Natural killer cell (primary cell): Measurements from ENCODE around the gene AIRE. TPM values are rescaled to one million over a fixed set of nuclear protein-coding genes. Genes with fewer than 3 reads are reported as not detected.

Experiments
- ATAC-seq, 3 donors: fragments of 150-1000 bp in 2 of 3; fragments of 200-7000 bp in 1 of 3; cut with Tn5 transposase; 1 replicate in 1 of 3; 2 replicates in 2 of 3; pipeline ENCODE4 v1.10.0; 2021; ENCODE audit warnings: mild to moderate bottlenecking in 2 of 3, moderate library complexity in 2 of 3
- DNase-seq, 2 donors: peaks; one replicate each; pipeline versions ENCODE4 v3.0.0 to v3.0.0-alpha.2; 2013 to 2021; ENCODE audit warnings: mixed read lengths in 1 of 2
- H3K27ac ChIP-seq: one replicate; pipeline ENCODE4 v1.5.1; 2013; ENCODE audit warnings: mild to moderate bottlenecking, low read length
- H3K27me3 ChIP-seq: one replicate; pipeline ENCODE4 v1.6.1; 2013; ENCODE audit warnings: low read length; ENCODE audit not compliant: control insufficient read depth, insufficient read depth
- H3K36me3 ChIP-seq: one replicate; pipeline ENCODE4 v1.6.1; 2013; ENCODE audit warnings: low read length; ENCODE audit not compliant: control insufficient read depth, insufficient read depth
- H3K4me1 ChIP-seq: one replicate; pipeline ENCODE4 v1.6.1; 2013; ENCODE audit warnings: low read length; ENCODE audit not compliant: control insufficient read depth, insufficient read depth
- H3K4me3 ChIP-seq: one replicate; pipeline ENCODE4 v1.5.1; 2013; ENCODE audit warnings: low read length
- H3K9me3 ChIP-seq: one replicate; pipeline ENCODE4 v1.6.1; 2013; ENCODE audit warnings: low read length; ENCODE audit not compliant: control insufficient read depth, insufficient read depth
- H3K27ac Mint-ChIP-seq, 2 donors: one replicate each; pipeline ENCODE4 v1.8.0; 2022; ENCODE audit warnings: mild to moderate bottlenecking in 2 of 2, mixed read lengths in 2 of 2, moderate library complexity in 1 of 2
- H3K27me3 Mint-ChIP-seq, 2 donors: one replicate each; pipeline ENCODE4 v1.8.0; 2022; ENCODE audit warnings: low read depth in 2 of 2, mixed read lengths in 2 of 2
- H3K36me3 Mint-ChIP-seq: one replicate; pipeline ENCODE4 v1.8.0; 2022; ENCODE audit warnings: mixed read lengths
- H3K4me1 Mint-ChIP-seq, 2 donors: one replicate each; pipeline ENCODE4 v1.8.0; 2022; ENCODE audit warnings: mixed read lengths in 2 of 2
- H3K4me3 Mint-ChIP-seq: one replicate; pipeline ENCODE4 v1.8.0; 2022; ENCODE audit warnings: mild to moderate bottlenecking, moderate library complexity, mixed read lengths
- H3K9me3 Mint-ChIP-seq, 2 donors: one replicate each; pipeline ENCODE4 v1.8.0; 2022; ENCODE audit warnings: mixed read lengths in 2 of 2
- WGBS: methylation state at CpG from one replicate; pipeline ENCODE4 v1.1.7; 2013; ENCODE audit warnings: missing lambda C conversion rate; ENCODE audit not compliant: insufficient coverage; 5-methylcytosine and 5-hydroxymethylcytosine counted together
- intact Hi-C: fragments of 100-400 bp; cut with micrococcal nuclease; formaldehyde crosslinking; loops from one replicate; pipeline ENCODE4 v1.14.2; 2022
- total RNA-seq, 4 donors: library from RNA; stranded (reverse); fragments of 120-200 nt in 1 of 4; gene quantifications; one replicate each; pipeline versions ENCODE4 v1.2.3 to v1.2.4, GENCODE V29; 2013 to 2022
- TF ChIP-seq, protein P1 (sequence below): fragments of 200-600 bp; IDR thresholded peaks from one replicate; pipeline ENCODE4 v1.8.0; 2022; ENCODE audit warnings: antibody characterized with exemption

The AIRE gene
- total RNA-seq, 3 donors from 2014 or later (not counting 1 experiment from before 2014, with no cell fraction given): not detected

DNA sequence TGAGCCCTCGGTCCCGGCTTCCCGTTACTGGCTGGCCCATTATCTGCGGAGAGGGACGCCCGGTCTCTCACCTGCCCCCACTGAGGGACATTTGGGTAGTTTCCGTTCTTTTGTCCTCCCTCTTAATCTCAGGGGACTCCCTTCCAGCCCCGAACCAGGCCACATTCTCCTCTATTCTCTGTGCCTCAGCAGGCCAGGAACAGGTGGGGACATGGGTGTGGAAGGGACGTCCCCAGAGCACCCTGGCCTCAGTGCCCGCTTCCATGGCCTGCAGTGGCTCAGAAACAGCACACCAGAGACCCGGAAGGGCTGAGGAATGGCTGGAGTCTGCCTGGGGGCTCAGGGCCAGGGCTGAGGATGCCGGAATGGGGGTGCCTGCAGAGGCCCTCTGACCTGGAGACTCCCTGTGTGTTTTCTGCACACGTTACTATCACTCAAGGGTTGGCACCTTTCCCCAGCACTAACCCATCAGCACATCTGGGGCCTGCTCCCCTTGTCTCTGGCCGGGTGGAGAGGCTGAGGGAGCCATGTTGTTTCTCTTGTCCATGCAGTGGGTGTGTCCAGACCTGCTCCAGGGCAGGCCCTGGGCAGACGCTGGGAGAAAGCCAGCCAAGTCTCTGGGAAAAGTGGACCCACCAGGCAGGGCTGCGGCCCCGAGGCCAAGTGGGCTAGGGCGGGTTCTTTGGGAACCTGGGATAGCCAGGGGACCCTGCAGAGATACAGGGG lies 14.0 kb upstream of the AIRE start:
- ATAC-seq (no peak), DNase-seq (no peak)
- 88% methylated on average over 17 of the region's 18 CpGs for WGBS
- H3K9me3 Mint-ChIP-seq: no peaks in the 10 kb centered on the region
- H3K4me3 Mint-ChIP-seq: no peak overlapping the region
- Histone ChIP-seq H3K27me3 (no peaks in the 10 kb centered on the region), H3K4me3 (no peak overlapping the region), H3K4me1 (no peaks in the 10 kb centered on the region), H3K27ac (no peak overlapping the region), H3K36me3 (no peaks in the 10 kb centered on the region), H3K9me3 (no peaks in the 10 kb centered on the region)
- H3K27ac Mint-ChIP-seq: no peak overlapping the region
- TF ChIP-seq, protein P1, sequence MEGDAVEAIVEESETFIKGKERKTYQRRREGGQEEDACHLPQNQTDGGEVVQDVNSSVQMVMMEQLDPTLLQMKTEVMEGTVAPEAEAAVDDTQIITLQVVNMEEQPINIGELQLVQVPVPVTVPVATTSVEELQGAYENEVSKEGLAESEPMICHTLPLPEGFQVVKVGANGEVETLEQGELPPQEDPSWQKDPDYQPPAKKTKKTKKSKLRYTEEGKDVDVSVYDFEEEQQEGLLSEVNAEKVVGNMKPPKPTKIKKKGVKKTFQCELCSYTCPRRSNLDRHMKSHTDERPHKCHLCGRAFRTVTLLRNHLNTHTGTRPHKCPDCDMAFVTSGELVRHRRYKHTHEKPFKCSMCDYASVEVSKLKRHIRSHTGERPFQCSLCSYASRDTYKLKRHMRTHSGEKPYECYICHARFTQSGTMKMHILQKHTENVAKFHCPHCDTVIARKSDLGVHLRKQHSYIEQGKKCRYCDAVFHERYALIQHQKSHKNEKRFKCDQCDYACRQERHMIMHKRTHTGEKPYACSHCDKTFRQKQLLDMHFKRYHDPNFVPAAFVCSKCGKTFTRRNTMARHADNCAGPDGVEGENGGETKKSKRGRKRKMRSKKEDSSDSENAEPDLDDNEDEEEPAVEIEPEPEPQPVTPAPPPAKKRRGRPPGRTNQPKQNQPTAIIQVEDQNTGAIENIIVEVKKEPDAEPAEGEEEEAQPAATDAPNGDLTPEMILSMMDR: no peak
- H3K36me3 Mint-ChIP-seq: no peaks in the 10 kb centered on the region
- intact Hi-C loops: no loop called here
- H3K27me3 Mint-ChIP-seq: peaks cover 0 to 3% of the 10 kb centered on the region in 2 donors
- no peaks in the 10 kb centered on the region for H3K4me1 Mint-ChIP-seq

DNA sequence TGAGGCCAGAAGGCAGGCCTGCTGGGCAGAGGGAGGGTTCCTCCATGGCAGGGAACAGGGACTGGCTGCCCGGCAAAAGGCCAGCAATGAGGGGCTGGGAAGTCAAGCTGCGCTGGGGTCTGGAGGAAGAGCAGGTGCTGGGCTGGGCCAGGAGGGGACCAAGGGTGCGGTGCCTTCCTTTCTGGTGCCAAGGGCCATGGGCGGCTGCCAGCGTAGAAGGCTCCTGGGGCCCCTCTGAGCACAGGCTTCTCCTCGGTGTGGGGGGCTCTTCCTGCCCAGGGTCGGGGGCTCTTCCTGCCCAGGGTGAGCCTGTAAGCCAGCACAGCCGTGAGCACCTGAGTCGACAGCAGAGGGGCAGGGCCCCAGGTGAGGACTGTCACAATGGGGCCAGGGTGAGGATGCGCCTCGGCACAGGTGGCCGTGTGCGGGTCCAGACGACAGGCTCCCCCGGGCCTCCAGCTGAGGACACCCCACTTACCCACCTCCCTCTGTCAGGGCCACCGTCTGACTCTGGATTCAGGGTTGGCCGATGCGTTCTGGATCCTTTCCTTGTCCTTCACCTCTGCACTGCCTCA lies 13.3 kb upstream of the AIRE start:
- Mint-ChIP-seq H3K4me3 (no peak overlapping the region), H3K27me3 (peaks cover 0 to 3% of the 10 kb centered on the region in 2 donors), H3K36me3 (no peaks in the 10 kb centered on the region), H3K4me1 (no peaks in the 10 kb centered on the region), H3K9me3 (no peaks in the 10 kb centered on the region), H3K27ac (no peak overlapping the region)
- ATAC-seq (no peak), DNase-seq (no peak)
- H3K27me3 ChIP-seq: no peaks in the 10 kb centered on the region
- no peaks in the 10 kb centered on the region for H3K9me3 ChIP-seq
- intact Hi-C loops: no loop called here
- TF ChIP-seq, protein P1: no peak
- no peak overlapping the region for H3K4me3 ChIP-seq
- no peak overlapping the region for H3K27ac ChIP-seq
- H3K36me3 ChIP-seq: no peaks in the 10 kb centered on the region
- WGBS: 88% methylated on average over 18 of the region's 18 CpGs
- no peaks in the 10 kb centered on the region for H3K4me1 ChIP-seq

DNA sequence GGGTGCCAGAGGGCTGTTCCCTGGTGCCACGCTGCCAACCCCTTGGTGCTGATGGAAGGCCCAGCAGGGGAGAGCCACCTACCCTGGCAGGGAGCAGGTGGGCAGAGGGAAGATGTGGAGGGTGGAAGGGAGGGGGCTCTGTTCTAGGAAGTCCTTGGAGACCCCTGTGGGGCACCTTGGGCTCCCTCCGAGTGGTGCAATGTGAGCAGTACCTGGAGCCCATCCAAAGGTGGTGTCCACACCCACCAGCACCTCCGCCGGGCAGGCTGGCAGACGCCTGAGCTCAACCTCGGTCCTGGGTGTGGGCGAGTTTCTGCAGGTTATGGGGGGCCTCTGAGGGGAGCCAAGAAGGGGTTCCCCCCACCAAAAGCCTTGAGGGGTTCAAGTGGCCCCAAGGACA lies 12.6 kb upstream of the AIRE start:
- WGBS: 88% methylated on average over 7 of the region's 7 CpGs
- no peaks in the 10 kb centered on the region for H3K36me3 Mint-ChIP-seq
- ATAC-seq: no peak
- intact Hi-C loops: no loop called here
- Histone ChIP-seq H3K27ac (no peak overlapping the region), H3K36me3 (no peaks in the 10 kb centered on the region), H3K4me1 (no peaks in the 10 kb centered on the region), H3K9me3 (no peaks in the 10 kb centered on the region), H3K27me3 (no peaks in the 10 kb centered on the region), H3K4me3 (no peak overlapping the region)
- DNase-seq: no peak
- peaks cover 0 to 3% of the 10 kb centered on the region in 2 donors for H3K27me3 Mint-ChIP-seq
- TF ChIP-seq, protein P1: no peak
- H3K4me3 Mint-ChIP-seq: no peak overlapping the region
- H3K27ac Mint-ChIP-seq: no peak overlapping the region
- no peaks in the 10 kb centered on the region for H3K9me3 Mint-ChIP-seq
- H3K4me1 Mint-ChIP-seq: no peaks in the 10 kb centered on the region
